BJ (cell line): ENCODE measurements around the gene C1QTNF1. TPM values are rescaled to one million over a fixed set of nuclear protein-coding genes. Genes with fewer than 3 reads are reported as not detected.

ENCODE experiments used
- CTCF ChIA-PET: fragments of 350-600 bp; formaldehyde crosslinking; extraction: SDS; loops from one replicate; lab custom pipeline; 2021; ENCODE audit warnings: antibody characterized with exemption, inconsistent platforms; lab: Yijun Ruan, JAX
- POLR2A ChIA-PET: fragments of 300-600 bp; sonication (Branson Sonifier 250); formaldehyde crosslinking; extraction: SDS; loops from one replicate; lab custom pipeline; 2021; ENCODE audit warnings: antibody characterized with exemption; lab: Charles Lee
- DNase-seq: peaks from one replicate; pipeline ENCODE4 v3.0.0-alpha.2; 2011; ENCODE audit warnings: low read depth
- H3K27me3 ChIP-seq: 2 replicates; pipeline ENCODE4 v1.6.0; 2011; ENCODE audit warnings: low read length; ENCODE audit not compliant: control insufficient read depth, insufficient read depth
- H3K36me3 ChIP-seq: 2 replicates; pipeline ENCODE4 v1.5.1; 2011; ENCODE audit warnings: low read length; ENCODE audit not compliant: control insufficient read depth, insufficient read depth
- H3K4me3 ChIP-seq: 2 replicates; pipeline ENCODE4 v1.5.1; 2011; ENCODE audit warnings: low read depth, mild to moderate bottlenecking, control low read depth, low read length
- CTCF ChIP-seq: IDR thresholded peaks from 2 replicates; pipeline ENCODE4 v1.5.1; 2011; ENCODE audit warnings: low read depth, mild to moderate bottlenecking, control low read depth, inconsistent platforms, low read length, moderate library complexity; ENCODE audit not compliant: insufficient read depth
- polyA plus RNA-seq: library from polyadenylated mRNA; depleted of rRNA; stranded (reverse); fragments of >200 nt; gene quantifications from 2 replicates; pipeline ENCODE4 v1.2.3, GENCODE V29; 2011

C1QTNF1 gene
- polyA plus RNA-seq, 1 experiment = 20.7 TPM

- H3K4me3 ChIP-seq = no peak overlapping the region
- no peaks in the 10 kb centered on the region for H3K27me3 ChIP-seq
- CTCF ChIA-PET = interaction anchor here (1.4 to 3.8 kb wide), 4 partner anchors 10 to 353 kb away, joined by 3 to 24 read pairs (median 4); no protein-coding TSS in a partner anchor
- TF ChIP-seq CTCF = no peak
- POLR2A ChIA-PET = no interaction called here
- no peak for DNase-seq
- H3K36me3 ChIP-seq = no peaks in the 10 kb centered on the region
Measured at GRCh38 chr17:79039886-79040285, 15.9 kb downstream of the C1QTNF1 start.

DNA sequence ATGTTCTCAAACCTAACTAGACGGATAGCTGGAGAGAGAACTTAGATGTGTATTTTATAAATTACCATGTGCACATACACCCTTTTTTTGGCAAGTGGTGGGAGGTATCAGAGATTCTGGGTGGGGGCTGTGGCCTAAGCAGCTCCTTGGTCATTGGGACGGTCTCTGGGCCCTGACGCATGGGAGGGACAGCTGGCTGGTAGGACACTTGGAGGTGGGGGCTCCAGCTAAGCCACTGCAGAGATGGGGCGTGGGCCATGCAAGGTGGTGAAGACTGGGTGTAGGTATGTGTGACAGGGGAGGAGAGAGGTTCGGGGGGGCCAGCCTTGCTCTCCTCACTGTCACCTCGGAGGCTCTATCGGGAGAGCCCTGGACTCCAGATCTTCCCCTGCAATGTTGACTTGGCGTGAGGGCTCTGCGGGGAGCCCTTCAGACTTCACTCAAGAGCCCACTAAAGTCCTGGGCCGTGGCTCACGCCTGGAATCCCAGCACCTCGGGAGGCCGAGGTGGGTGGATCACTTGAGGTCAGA is 17.1 kb downstream of the C1QTNF1 start:
- TF ChIP-seq CTCF = no peak
- Histone ChIP-seq H3K4me3 (no peak overlapping the region), H3K36me3 (no peaks in the 10 kb centered on the region), H3K27me3 (no peaks in the 10 kb centered on the region)
- CTCF ChIA-PET = interaction anchor here (0.6 to 3.8 kb wide), 13 partner anchors 9 to 610 kb away, joined by 3 to 24 read pairs (median 4); partner anchors contain the start of gene ENGASE
- no peak for DNase-seq
- POLR2A ChIA-PET = no interaction called here

- Histone ChIP-seq H3K27me3 (no peaks in the 10 kb centered on the region), H3K4me3 (no peak overlapping the region), H3K36me3 (no peaks in the 10 kb centered on the region)
- POLR2A ChIA-PET = no interaction called here
- no peak for TF ChIP-seq CTCF
- CTCF ChIA-PET = interaction anchor here (0.8 to 3.8 kb wide), 18 partner anchors 8 to 359 kb away, joined by 3 to 24 read pairs (median 4); partner anchors contain the start of gene ENGASE
- no peak for DNase-seq
Measured at GRCh38 chr17:79041723-79042420, 17.9 kb downstream of the C1QTNF1 start.

GRCh38 chr17:79042421-79043190 is 18.6 kb downstream of the C1QTNF1 start:
- Histone ChIP-seq H3K4me3 (no peak overlapping the region), H3K36me3 (no peaks in the 10 kb centered on the region; the same call in 1 of the 2 replicates), H3K27me3 (no peaks in the 10 kb centered on the region)
- CTCF ChIA-PET = interaction anchor here (0.8 to 3.8 kb wide), 14 partner anchors 9 to 359 kb away, joined by 3 to 24 read pairs (median 4); no protein-coding TSS in a partner anchor
- peak; percentile 75 for TF ChIP-seq CTCF
- no peak for DNase-seq
- POLR2A ChIA-PET = no interaction called here
